Measurements from ENCODE around the gene CEACAM16. TPM values are rescaled to one million over a fixed set of nuclear protein-coding genes. Genes with fewer than 3 reads are reported as not detected.
A peak's percentile ranks its signal among the peaks of the same experiment; 100 is the strongest.
"Not testable (repeated sequence)": the region's sequence is repeated elsewhere in the genome, so short reads cannot be mapped to it uniquely, and the experiment has no call there.

The CEACAM16 gene
- total RNA-seq, 1 donor from 2014 or later, result not detected

DNA sequence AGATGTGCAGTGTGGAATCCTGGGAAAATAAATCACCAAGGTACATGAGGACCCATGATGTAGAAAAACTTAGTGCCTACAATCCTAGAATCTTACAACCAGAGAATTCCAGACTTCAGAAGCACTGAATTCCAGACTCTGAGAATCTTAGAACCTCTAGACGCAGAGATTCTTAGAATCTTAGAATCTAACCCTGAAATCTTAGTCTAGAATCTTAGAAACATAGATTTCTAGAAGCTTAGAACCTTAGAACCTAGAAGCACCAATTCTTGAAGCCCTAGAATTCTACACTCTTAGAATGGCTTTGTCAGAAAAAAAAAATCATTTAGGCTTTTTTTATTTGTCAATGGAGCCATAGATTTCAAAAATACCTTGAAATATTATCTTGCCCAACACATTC, 6.0 kb downstream of the CEACAM16 start:
- no peak for ATAC-seq

GRCh38 chr19:44705502-44706010, 6.6 kb downstream of the CEACAM16 start:
- no peak for ATAC-seq

DNA sequence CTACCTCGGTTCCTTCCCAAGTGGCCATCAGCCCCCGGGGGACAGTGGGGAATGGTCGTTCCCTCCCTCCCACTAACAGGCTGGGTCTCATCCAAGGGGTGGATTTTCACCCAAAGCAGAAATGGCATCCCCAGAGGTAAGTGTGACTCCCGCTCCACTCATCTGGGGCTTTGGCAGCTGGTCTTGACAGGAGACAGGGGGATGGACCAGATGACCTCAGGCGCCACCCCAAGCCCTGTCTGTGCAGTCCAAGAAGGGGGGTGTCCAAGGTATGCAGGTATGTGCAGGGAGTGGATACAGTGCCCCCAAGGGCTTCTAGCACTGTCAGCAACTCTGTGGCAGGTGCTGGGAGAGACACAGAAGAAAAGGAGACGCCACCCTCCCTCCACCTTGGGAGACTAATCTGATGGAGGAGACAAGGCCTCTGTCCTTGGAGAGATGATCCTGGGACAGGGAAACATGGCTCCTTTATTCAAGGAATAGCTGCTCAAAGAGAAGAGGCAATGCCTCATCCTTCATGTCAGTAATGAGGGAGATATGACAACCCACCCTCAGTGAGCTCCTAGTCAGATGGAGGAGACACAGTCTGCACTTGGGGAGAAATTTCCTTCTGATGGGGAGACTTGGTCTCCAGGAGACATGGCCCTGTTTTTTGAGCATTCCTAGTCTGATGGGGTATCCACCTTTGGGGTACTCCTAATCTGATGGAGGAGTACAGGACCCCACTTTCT, 7.7 kb downstream of the CEACAM16 start:
- no peak for ATAC-seq

DNA sequence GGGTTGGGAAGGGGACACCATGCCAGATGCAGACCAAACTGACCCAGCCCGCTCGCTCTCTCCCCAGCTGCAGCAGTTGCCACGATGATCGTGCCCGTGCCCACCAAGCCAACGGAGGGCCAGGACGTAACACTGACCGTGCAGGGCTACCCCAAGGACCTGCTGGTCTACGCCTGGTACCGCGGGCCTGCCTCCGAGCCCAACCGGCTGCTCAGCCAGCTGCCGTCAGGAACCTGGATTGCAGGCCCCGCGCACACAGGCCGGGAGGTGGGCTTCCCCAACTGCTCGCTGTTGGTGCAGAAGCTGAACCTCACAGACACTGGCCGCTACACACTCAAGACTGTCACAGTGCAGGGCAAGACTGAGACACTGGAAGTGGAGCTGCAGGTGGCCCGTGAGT, 8.8 kb downstream of the CEACAM16 start:
- ATAC-seq, result no peak

DNA sequence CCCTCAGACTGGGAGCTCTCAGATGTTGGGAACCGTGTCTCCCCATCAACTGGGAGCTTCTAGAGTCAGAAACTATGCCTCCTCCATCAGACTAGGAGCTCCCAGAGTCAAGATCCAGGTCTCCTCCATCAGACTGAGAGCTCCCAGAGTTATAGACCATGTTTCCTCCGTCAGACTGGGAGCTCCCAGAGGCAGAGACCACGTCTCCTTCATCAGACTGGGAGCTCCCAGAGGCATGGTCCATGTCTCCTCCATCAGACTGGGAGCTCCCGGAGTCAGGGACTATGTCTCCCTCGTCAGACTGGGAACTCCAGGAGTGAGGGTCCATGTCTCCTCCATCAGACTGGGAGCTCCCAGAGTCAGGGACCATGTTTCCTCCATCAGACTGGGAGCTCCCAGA, 10.0 kb downstream of the CEACAM16 start:
- no peak for ATAC-seq

DNA sequence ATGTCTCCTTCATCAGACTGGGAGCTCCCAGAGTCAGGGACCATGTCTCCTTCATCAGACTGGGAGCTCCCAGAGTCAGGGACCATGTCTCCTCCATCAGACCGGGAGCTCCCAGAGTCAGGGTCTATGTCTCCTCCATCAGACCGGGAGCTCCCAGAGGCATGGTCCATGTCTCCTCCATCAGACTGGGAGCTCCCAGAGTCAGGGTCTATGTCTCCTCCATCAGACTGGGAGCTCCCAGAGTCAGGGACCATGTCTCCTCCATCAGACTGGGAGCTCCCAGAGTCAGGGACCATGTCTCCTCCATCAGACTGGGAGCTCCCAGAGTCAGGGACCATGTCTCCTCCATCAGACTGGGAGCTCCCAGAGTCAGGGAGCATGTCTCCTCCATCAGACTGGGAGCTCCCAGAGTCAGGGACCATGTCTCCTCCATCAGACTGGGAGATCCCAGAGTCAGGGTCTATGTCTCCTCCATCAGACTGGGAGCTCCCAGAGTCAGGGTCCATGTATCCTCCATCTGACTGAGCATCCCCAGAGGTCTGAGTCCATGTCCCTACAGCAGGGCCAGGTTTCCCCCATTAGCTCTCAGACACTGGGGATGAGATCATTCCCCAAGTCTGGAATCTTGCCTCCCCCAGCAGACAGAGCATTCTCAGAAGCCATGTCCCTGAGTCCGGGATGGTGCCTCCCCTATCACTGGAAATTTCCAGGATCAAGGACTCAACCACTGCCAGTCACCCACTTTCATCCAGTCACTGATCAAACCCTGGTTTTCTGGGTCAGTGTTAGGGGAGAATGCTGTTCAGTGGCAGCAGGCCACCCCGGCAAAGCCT, 10.7 kb downstream of the CEACAM16 start:
- not testable (repeated sequence) for ATAC-seq

GRCh38 chr19:44710483-44710882, 11.5 kb downstream of the CEACAM16 start:
- no peak for ATAC-seq

GRCh38 chr19:44712864-44713515, 14.0 kb downstream of the CEACAM16 start:
- peak; percentile 38 for ATAC-seq

DNA sequence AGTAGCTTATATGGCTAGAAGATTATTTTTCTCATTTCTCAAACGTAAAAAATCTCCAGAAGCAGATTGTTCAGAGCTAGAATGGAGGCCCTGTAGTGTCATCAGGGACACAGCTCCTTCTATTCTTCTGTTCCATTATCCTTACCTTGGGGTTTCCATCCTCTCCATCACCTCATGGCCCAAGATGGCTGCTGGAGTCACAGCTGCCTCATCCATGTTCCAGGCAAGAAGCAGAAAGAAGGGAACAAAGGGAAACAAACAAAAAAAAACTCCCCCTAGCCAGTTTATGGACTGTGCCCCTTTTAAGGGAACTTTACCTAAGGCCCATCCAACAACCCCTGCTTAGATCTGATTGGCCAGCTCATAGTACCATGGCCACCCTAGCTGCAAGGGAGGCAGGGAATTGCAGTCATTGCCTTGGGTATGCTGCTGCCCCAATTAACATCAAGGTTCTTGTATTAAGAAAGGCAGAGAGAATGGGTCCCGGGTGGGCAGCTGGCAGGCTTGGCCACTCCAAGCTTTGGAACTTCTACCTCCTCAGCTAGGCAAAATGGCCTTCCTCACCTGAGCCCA, 15.7 kb downstream of the CEACAM16 start:
- no peak for ATAC-seq

DNA sequence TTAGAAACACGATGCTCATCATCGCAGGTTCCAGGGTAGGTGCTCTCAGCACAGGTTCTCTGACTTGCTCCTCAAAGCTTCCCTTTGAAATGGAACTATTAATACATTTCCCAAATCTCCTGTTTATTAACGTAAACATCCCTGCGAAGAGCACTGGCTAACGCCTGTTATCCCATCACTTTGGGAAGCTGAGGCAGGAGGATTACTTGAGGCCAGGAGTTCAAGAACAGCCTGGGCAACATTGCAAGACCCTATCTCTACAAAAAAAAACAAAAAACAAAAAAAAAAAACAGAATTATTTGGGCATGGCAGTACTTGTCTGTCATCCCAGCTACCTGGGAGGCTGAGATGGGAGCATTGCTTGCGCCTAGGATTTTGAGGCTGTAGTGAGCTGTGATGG, 18.7 kb downstream of the CEACAM16 start:
- ATAC-seq, result no peak

DNA sequence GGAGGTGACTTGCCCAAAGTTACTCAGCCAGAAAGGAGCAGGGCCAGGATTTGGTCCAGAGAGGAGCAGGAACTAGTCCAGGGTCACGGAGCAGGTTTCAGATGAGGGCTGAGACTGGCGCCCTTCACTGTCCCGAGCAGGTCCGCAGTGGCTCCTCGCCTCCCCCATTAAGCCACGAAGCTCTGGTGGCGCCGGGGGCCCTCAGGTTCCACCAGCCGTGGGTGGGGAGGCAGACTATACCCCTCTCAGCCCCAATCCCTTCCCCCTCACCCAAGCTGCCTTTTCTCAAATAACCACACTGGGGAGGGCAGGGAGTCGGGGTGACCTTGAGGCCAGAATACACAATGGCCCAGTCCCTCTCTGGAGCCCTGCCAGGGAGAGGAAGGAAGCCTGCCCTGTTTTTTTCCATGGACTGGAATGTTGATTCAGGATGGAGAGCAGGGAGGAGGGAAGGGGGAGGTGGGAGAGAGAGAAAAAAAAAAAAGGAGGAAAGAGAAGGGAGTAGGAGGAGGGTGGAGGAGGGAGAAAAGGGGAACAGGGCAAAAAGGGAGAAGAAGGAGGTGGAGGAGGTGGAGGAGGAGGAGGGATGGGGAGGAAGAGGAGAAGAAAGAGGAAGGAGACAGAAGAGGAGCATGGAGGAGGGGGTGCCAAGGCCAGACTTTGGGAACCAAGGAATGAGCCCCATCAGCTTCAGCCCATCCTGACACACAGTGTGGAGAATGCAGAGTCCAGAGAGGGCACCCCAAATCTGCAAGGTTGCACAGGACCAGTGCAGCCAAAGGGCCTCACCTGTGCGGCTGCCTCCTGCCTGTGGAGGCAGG, 19.7 kb downstream of the CEACAM16 start:
- ATAC-seq, result peak; percentile 52

- ATAC-seq, result no peak
These were observed 20.3 kb downstream of the CEACAM16 start for GRCh38 chr19:44719262-44719701.

DNA sequence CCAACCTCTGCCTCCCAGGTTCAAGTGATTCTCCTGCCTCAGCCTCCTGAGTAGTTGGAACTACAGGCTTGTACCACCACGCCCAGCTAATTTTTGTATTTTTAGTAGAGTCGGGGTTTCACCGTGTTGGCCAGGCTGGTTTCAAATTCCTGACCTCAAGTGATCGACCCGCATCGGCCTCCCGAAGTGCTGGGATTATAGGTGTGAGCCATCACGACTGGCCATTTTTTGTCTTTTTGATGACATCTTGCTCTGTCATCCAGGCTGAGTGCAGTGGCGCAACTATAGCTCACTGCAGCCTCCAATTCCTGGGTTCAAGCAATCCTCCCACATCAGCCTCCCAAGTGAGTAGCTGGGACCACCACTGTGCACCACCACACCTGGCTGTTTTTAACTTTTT, 21.4 kb downstream of the CEACAM16 start:
- ATAC-seq, result not testable (repeated sequence)

GRCh38 chr19:44720945-44721344, 22.0 kb downstream of the CEACAM16 start:
- no peak for ATAC-seq

DNA sequence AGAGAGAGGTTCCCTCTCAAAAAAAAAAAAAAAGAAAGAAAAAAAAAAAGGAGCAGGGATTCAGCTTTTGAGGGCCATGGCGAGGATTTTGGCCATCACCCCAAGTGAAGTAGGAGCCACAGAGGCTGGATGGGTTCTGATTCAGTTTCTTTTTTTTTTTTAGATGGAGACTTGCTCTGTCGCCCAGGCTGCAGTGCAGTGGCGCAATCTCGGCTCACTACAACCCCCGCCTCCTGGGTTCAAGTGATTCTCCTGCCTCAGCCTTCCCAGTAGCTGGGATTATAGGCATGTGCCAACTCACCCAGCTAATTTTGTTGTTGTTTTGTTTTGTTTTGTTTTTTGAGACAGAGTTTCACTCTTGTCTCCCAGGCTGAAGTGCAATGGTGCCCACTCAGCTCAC, 22.4 kb downstream of the CEACAM16 start:
- not testable (repeated sequence) for ATAC-seq

GRCh38 chr19:44722131-44723121, 23.5 kb downstream of the CEACAM16 start:
- no peak for ATAC-seq

DNA sequence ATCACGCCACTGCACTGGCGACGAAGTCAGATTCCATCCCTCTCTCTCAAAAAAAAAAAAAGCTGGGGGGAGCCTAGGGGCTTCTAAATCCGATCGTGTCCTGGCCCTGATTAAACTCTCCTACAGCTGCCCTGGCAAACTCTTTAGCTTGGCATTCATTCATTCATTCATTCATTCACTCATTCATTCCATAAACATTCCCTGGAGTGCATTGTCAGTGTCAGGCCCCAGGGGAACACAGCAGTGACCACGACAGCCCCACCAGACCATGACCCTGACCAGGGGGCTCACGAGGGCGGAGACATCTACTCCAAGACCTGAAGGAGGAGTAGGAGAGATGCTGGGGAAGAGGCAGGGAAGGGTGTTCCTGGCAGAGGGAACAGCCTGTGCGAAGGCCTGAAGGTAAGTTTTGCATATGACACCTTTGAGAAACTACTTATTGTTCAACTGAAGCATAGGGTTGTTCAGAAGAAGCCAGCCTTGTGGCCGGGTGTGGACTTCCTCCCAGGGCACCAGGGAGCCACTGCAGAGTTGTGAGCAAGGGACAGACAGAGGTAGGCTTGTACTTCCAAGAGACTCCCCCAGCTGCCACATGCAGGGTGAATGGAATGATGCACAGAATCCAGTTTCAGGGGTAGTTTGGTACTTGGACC, 24.5 kb downstream of the CEACAM16 start:
- peak; percentile 16 for ATAC-seq

DNA sequence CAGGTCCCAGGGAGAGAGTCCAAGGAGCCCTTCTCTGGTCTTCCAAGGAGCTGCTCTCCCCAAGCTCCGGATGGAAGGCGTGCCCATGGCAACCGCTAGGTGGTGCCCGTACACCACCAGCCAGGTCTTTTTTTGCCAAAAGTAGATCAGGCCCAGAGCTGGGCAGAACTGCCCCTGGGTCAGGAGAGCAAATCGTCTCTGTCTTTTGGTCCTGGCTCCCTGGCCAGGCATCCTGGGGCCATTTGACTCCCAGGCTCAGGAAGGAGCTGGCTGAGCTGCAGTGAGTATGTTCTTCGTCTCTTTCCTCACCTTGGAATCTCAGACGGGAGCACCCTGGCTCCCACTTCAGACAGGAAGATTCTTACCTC, 25.0 kb downstream of the CEACAM16 start:
- ATAC-seq, result peak; percentile 89

GRCh38 chr19:44725251-44725650, 26.3 kb downstream of the CEACAM16 start:
- peak; percentile 38 for ATAC-seq

DNA sequence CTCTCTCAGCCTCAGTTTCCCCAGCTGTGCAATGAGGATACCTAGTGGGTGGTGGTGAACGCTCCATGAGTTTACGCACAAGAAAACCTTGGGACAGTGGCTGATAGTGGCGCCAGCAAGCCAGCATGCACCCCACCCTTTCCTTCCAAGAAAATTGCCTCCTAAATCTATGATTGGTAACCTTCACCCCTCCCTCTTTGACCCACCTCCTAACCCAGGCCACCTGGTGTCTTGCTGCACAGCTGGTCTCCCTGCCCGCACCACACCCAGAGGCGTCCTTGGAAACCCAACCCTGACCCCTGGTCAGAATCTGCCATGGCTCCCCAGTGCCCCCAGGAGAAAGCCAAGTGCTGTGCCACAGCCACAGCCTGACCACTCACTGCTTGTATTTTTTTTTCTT, 26.7 kb downstream of the CEACAM16 start:
- no peak for ATAC-seq

Measured in esophagus mucosa (tissue), 1 donor.